ENCODE measurements around the gene NALCN. TPM values are rescaled to one million over a fixed set of nuclear protein-coding genes. Genes with fewer than 3 reads are reported as not detected.

Gene NALCN
- total RNA-seq, 1 donor from 2014 or later, result 0.81 TPM

DNA sequence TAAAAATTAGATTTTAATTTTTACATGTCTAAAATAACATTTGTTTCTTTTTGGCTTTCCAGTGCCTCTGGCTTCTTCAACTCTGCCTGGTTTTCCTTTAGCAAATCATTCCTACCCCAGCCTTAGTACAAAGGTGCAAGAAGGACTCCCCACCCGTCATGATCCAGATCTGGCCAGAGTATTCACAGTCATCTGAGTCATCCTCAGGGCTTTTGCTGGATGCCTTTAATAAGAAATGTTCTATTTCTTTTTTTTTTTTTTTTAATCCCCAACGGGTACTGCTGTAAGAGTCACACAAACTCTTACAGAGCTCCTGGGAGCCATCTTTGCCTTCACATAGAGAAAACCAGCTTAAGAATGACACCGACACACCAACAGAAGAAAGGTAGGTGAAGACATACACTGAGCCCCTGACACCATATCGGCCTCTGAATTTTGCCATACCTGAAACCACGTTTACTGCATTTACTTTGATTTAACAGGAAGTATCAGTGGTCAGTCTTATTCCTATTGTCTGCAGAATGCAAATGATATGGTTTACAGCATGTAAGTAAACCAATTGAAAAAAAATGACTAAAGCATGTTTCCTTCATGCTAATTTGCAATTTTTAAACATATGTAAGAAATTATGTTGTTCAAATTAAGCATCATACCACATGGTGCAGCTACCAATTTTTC is 184.4 kb downstream of the NALCN start:
- TF ChIP-seq, protein P1, sequence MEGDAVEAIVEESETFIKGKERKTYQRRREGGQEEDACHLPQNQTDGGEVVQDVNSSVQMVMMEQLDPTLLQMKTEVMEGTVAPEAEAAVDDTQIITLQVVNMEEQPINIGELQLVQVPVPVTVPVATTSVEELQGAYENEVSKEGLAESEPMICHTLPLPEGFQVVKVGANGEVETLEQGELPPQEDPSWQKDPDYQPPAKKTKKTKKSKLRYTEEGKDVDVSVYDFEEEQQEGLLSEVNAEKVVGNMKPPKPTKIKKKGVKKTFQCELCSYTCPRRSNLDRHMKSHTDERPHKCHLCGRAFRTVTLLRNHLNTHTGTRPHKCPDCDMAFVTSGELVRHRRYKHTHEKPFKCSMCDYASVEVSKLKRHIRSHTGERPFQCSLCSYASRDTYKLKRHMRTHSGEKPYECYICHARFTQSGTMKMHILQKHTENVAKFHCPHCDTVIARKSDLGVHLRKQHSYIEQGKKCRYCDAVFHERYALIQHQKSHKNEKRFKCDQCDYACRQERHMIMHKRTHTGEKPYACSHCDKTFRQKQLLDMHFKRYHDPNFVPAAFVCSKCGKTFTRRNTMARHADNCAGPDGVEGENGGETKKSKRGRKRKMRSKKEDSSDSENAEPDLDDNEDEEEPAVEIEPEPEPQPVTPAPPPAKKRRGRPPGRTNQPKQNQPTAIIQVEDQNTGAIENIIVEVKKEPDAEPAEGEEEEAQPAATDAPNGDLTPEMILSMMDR (IDR thresholded peaks at IDR 0.05; ENCODE audit: partially characterized antibody, unreplicated experiment), result no peak
- H3K4me3 Mint-ChIP-seq (ENCODE audit: unreplicated experiment), result no peak overlapping the region
- H3K27ac Mint-ChIP-seq (ENCODE audit: unreplicated experiment), result no peak overlapping the region
- H3K36me3 Mint-ChIP-seq (ENCODE audit: unreplicated experiment), result peaks cover 9% of the 10 kb centered on the region
- no peak for DNase-seq
- H3K9me3 Mint-ChIP-seq (ENCODE audit: unreplicated experiment), result peaks cover 3% of the 10 kb centered on the region
- H3K4me1 Mint-ChIP-seq (ENCODE audit: low read depth, unreplicated experiment), result no peaks in the 10 kb centered on the region
- peaks cover 2% of the 10 kb centered on the region for H3K27me3 Mint-ChIP-seq (ENCODE audit: unreplicated experiment)

DNA sequence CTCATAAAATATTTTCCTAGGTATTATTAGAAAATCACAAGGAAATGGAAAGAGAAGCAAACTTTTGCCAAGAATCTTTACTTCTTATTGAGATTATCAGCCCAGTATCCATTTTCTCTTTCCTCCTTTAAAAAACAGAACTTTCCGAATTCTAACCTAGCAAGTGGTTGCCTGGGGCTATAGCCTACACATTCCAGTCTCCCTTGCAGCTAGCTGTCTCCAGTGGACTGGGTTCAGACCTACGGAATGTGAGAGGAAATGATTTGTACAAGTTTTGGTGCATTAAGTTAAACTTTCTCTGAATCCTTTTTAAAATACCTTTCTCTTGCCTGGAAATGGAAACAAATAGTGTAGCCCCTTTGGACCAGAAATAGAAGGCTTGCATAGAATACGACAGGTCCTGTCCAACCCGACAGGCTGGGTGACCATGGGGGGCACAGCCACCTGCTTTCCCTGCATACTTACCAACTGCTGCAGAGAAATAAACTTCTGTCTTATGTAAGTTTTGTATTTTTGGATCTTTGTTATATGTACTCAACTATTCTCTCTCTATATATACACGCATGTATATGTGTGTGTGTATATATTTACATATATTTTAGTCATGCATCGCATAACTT is 185.9 kb downstream of the NALCN start:
- Mint-ChIP-seq H3K27me3 (ENCODE audit: unreplicated experiment) (peaks cover 2% of the 10 kb centered on the region), H3K4me1 (ENCODE audit: low read depth, unreplicated experiment) (no peaks in the 10 kb centered on the region), H3K36me3 (ENCODE audit: unreplicated experiment) (peaks cover 9% of the 10 kb centered on the region), H3K9me3 (ENCODE audit: unreplicated experiment) (peaks cover 3% of the 10 kb centered on the region), H3K27ac (ENCODE audit: unreplicated experiment) (no peak overlapping the region), H3K4me3 (ENCODE audit: unreplicated experiment) (no peak overlapping the region)
- TF ChIP-seq, protein P1 (IDR thresholded peaks at IDR 0.05; ENCODE audit: partially characterized antibody, unreplicated experiment), result no peak
- no peak for DNase-seq

DNA sequence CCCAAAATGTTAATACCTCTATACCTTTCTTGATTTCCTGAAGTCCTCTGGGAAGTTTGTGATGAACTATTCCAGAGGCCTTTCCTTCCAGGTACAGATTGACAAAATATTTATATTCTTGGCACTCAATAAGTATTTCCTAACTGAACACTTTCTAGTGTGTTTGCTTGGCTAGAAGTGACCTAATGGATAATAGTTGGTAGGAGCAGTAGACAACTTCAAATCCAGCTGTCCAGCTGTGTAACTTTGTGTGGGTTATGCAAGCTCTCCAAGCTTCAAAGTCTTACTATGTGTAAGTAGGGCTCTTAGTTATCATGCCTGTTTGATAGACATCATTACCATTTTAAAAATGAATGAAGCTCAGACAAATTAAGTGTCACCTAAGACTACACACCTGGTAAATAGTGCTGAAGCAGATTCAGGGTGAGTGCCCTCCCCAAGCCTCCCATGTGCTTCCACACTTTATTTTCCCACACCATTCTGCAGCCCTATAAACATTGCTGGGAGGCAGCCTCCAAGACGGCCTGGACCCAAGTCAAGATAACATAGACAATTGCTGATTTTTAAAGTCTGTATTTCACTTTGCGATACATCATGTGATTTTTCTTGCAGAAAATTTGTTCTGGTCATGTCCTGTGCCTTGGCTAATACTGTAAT is 196.6 kb downstream of the NALCN start:
- TF ChIP-seq, protein P1 (IDR thresholded peaks at IDR 0.05; ENCODE audit: partially characterized antibody, unreplicated experiment), result no peak
- DNase-seq, result no peak
- Mint-ChIP-seq H3K4me1 (ENCODE audit: low read depth, unreplicated experiment) (no peaks in the 10 kb centered on the region), H3K9me3 (ENCODE audit: unreplicated experiment) (no peaks in the 10 kb centered on the region), H3K27me3 (ENCODE audit: unreplicated experiment) (no peaks in the 10 kb centered on the region), H3K4me3 (ENCODE audit: unreplicated experiment) (no peak overlapping the region), H3K27ac (ENCODE audit: unreplicated experiment) (no peak overlapping the region), H3K36me3 (ENCODE audit: unreplicated experiment) (no peaks in the 10 kb centered on the region)

DNA sequence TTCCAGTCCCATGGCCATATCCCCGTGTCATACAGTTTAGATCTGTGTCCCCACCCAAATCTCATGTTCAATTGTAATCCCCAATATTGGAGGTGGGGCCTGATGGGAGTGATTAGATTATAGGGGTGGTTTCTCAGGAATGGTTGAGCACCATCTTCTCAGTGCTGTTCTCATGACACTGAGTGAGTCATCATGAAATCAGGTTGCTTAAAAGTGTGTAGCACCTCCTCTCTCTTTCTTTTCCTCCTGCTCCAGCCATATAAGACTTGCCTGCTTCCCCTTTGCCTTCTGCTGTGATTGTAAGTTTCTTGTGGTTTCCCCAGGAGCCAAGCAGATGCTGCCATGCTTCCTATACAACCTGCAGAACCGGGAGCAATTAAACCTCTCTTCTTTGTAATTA is 197.8 kb downstream of the NALCN start:
- Mint-ChIP-seq H3K27me3 (ENCODE audit: unreplicated experiment) (no peaks in the 10 kb centered on the region), H3K27ac (ENCODE audit: unreplicated experiment) (no peak overlapping the region), H3K9me3 (ENCODE audit: unreplicated experiment) (no peaks in the 10 kb centered on the region), H3K4me1 (ENCODE audit: low read depth, unreplicated experiment) (no peaks in the 10 kb centered on the region), H3K36me3 (ENCODE audit: unreplicated experiment) (no peaks in the 10 kb centered on the region), H3K4me3 (ENCODE audit: unreplicated experiment) (no peak overlapping the region)
- TF ChIP-seq, protein P1 (IDR thresholded peaks at IDR 0.05; ENCODE audit: partially characterized antibody, unreplicated experiment), result no peak
- DNase-seq, result no peak

DNA sequence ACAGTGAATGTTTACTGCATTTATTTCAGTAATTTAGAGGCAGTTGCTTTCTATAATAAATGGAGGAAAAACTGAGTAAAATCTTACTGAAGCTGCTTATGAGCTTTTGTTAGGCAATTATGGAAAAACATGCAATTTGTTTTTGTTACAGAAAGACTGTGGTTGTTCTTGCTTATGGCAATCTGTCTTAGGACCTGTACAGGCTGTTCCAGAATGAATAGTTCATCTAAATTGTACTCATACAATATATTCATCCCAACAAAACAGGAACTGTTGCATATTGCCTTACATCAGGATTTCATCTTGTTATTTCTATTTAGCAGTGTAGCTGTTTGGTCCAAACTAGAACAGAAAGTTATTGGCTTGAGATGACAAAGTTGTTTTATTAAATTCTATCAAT is 199.2 kb downstream of the NALCN start:
- Mint-ChIP-seq H3K36me3 (ENCODE audit: unreplicated experiment) (peaks cover 5% of the 10 kb centered on the region), H3K4me3 (ENCODE audit: unreplicated experiment) (no peak overlapping the region), H3K27me3 (ENCODE audit: unreplicated experiment) (no peaks in the 10 kb centered on the region), H3K9me3 (ENCODE audit: unreplicated experiment) (no peaks in the 10 kb centered on the region), H3K4me1 (ENCODE audit: low read depth, unreplicated experiment) (no peaks in the 10 kb centered on the region), H3K27ac (ENCODE audit: unreplicated experiment) (no peak overlapping the region)
- no peak for DNase-seq
- TF ChIP-seq, protein P1 (IDR thresholded peaks at IDR 0.05; ENCODE audit: partially characterized antibody, unreplicated experiment), result no peak

All from glutamatergic neuron (in vitro differentiated cells).